GM12878 (cell line): ENCODE data around the gene RPS16. TPM values are rescaled to one million over a fixed set of nuclear protein-coding genes. Genes with fewer than 3 reads are reported as not detected.

ENCODE experiments used
- ATF7 ChIP-seq: fragments of 450-650 bp; IDR thresholded peaks from 2 replicates; pipeline ENCODE4 v1.6.1; 2016; ENCODE audit warnings: low read depth, mild to moderate bottlenecking
- BCL11A ChIP-seq: IDR thresholded peaks from 2 replicates; pipeline ENCODE4 v1.6.1; 2011; ENCODE audit warnings: low read depth, low read length
- CEBPZ ChIP-seq: fragments of 150-350 bp; IDR thresholded peaks from 2 replicates; pipeline ENCODE4 v1.6.1; 2016; ENCODE audit warnings: low read depth, low read length
- CREB1 ChIP-seq: IDR thresholded peaks from 2 replicates; pipeline ENCODE4 v1.6.1; 2012; ENCODE audit warnings: low read depth, mild to moderate bottlenecking, inconsistent platforms
- FOXK2 ChIP-seq: fragments of 450-650 bp; IDR thresholded peaks from 2 replicates; pipeline ENCODE4 v1.6.1; 2017; ENCODE audit warnings: mild to moderate bottlenecking, moderate library complexity
- IKZF1 ChIP-seq: fragments of 450-650 bp; conservative IDR thresholded peaks from 2 replicates; pipeline ENCODE4 v1.6.1; 2017; ENCODE audit warnings: antibody characterized with exemption, mild to moderate bottlenecking
- IRF5 ChIP-seq: fragments of 450-650 bp; IDR thresholded peaks from 2 replicates; pipeline ENCODE4 v1.6.1; 2017; ENCODE audit warnings: borderline replicate concordance
- JUNB ChIP-seq: IDR thresholded peaks from 2 replicates; pipeline ENCODE4 v1.6.1; 2016; ENCODE audit warnings: antibody characterized with exemption, mild to moderate bottlenecking
- LARP7 ChIP-seq: fragments of 450-650 bp; IDR thresholded peaks from 2 replicates; pipeline ENCODE4 v1.6.1; 2017; ENCODE audit warnings: mild to moderate bottlenecking
- MEF2A ChIP-seq: IDR thresholded peaks from 2 replicates; pipeline ENCODE4 v1.6.1; 2011; ENCODE audit warnings: low read depth, mild to moderate bottlenecking, low read length, moderate library complexity; ENCODE audit not compliant: insufficient read depth
- MYC ChIP-seq: IDR thresholded peaks from 2 replicates; pipeline ENCODE4 v1.6.1; 2011; ENCODE audit warnings: mild to moderate bottlenecking, low read length, moderate library complexity, inconsistent platforms; ENCODE audit not compliant: insufficient read depth, insufficient replicate concordance, insufficient read length, severe bottlenecking
- NFYA ChIP-seq: IDR thresholded peaks from 2 replicates; pipeline ENCODE4 v1.6.1; 2011; ENCODE audit warnings: low read depth, mild to moderate bottlenecking, low read length, improper control_type of control experiment, borderline replicate concordance
- NFYB ChIP-seq: IDR thresholded peaks from 2 replicates; pipeline ENCODE4 v1.6.1; 2011; ENCODE audit warnings: low read depth, mild to moderate bottlenecking, low read length, improper control_type of control experiment, moderate library complexity; ENCODE audit not compliant: insufficient read depth
- NKRF ChIP-seq: fragments of 450-650 bp; conservative IDR thresholded peaks from 2 replicates; pipeline ENCODE4 v1.6.1; 2017; ENCODE audit warnings: mild to moderate bottlenecking, moderate library complexity
- NR2C1 ChIP-seq: fragments of 450-650 bp; IDR thresholded peaks from 2 replicates; pipeline ENCODE4 v1.6.1; 2017; ENCODE audit warnings: antibody characterized with exemption, mild to moderate bottlenecking, moderate library complexity
- NRF1 ChIP-seq: conservative IDR thresholded peaks from 2 replicates; pipeline ENCODE4 v1.6.1; 2011; ENCODE audit warnings: mild to moderate bottlenecking, low read depth, low read length, improper control_type of control experiment
- SKIL ChIP-seq: fragments of 450-650 bp; IDR thresholded peaks from 2 replicates; pipeline ENCODE4 v1.6.1; 2017; ENCODE audit warnings: mild to moderate bottlenecking, low read depth, inconsistent platforms; ENCODE audit not compliant: poor library complexity, severe bottlenecking
- STAT1 ChIP-seq: fragments of 450-650 bp; conservative IDR thresholded peaks from 2 replicates; pipeline ENCODE4 v1.6.1; 2014; ENCODE audit warnings: antibody characterized with exemption, mild to moderate bottlenecking
- SUZ12 ChIP-seq: fragments of 200-600 bp; sonication (generic); IDR thresholded peaks from one replicate; pipeline ENCODE4 v1.6.1; 2018; ENCODE audit warnings: antibody characterized with exemption, mild to moderate bottlenecking; ENCODE audit not compliant: unreplicated experiment
- TARDBP ChIP-seq: IDR thresholded peaks from 2 replicates; pipeline ENCODE4 v1.6.1; 2016; ENCODE audit warnings: borderline replicate concordance
- WRNIP1 ChIP-seq: IDR thresholded peaks from 2 replicates; pipeline ENCODE4 v1.6.1; 2011; ENCODE audit warnings: low read depth, low read length, improper control_type of control experiment, borderline replicate concordance
- ZNF207 ChIP-seq: fragments of 450-650 bp; IDR thresholded peaks from 2 replicates; pipeline ENCODE4 v1.6.1; 2014; ENCODE audit warnings: antibody characterized with exemption, mild to moderate bottlenecking, borderline replicate concordance
- polyA plus RNA-seq, 11 experiments: library from polyadenylated mRNA; depleted of rRNA in 4 of 11; unstranded in 6 of 11; stranded (reverse) in 5 of 11; fragments of >200 nt; fragmentation: Nextera tagmentation in 4 of 11; fragmentation: Illumina TruSeq in 1 of 11; extraction: Ambion mirVana in 4 of 11; extraction: Trizol in 1 of 11; gene quantifications; 1 replicate in 1 of 11; 2 replicates in 10 of 11; pipeline versions ENCODE4 v1.2.1 to v1.2.3, GENCODE V29; 2011 to 2016; ENCODE audit warnings: inconsistent platforms in 2 of 11, missing spikeins in 2 of 11, low read depth in 1 of 11
- total RNA-seq, 4 experiments: library from RNA; depleted of rRNA in 3 of 4; stranded (reverse); fragments of >200 nt in 3 of 4; fragmentation: Illumina TruSeq in 1 of 4; extraction: Trizol in 1 of 4; gene quantifications; 2 replicates each; pipeline versions ENCODE4 v1.2.1 to v1.2.3, GENCODE V29; 2013 to 2021

Gene RPS16
- total and polyA plus RNA-seq, 10 of the 15 experiments (the other 5 are each of a cell fraction or from before 2014, with no cell fraction given), result 148 to 4,810 (median 2,343) TPM

- peak; percentile 49 for TF ChIP-seq SKIL
- TF ChIP-seq WRNIP1, result no peak
- TF ChIP-seq ZNF207, result no peak
- TF ChIP-seq JUNB, result no peak
- no peak; the same call in 1 of the 2 replicates for TF ChIP-seq NKRF
- TF ChIP-seq NR2C1, result no peak
- no peak for TF ChIP-seq SUZ12
- no peak for TF ChIP-seq MYC
- no peak for TF ChIP-seq CREB1
- no peak for TF ChIP-seq FOXK2
- TF ChIP-seq LARP7, result peak; percentile 34; the same call in 1 of the 2 replicates
- no peak for TF ChIP-seq NRF1
- no peak for TF ChIP-seq TARDBP
- no peak for TF ChIP-seq IRF5
- TF ChIP-seq NFYA, result no peak
- TF ChIP-seq CEBPZ, result no peak
- TF ChIP-seq IKZF1, result peak; percentile 46; the same call in 1 of the 2 replicates
- TF ChIP-seq MEF2A, result no peak
- TF ChIP-seq ATF7, result peak; percentile 55; the same call in 1 of the 2 replicates
- no peak for TF ChIP-seq STAT1
- no peak for TF ChIP-seq BCL11A
- no peak for TF ChIP-seq NFYB
These were observed 24.5 kb downstream of the RPS16 start (continued) for GRCh38 chr19:39411081-39411831.
